HG02642 (cell line): ENCODE data around the gene PPM1F.
"Not testable (repeated sequence)": the region's sequence is repeated elsewhere in the genome, so short reads cannot be mapped to it uniquely, and the experiment has no call there.

Source experiments
- ATAC-seq: cut with Tn5 transposase; IDR thresholded peaks from one replicate; pipeline ENCODE4 v1.9.1; 2021; ENCODE audit warnings: mild to moderate bottlenecking; ENCODE audit not compliant: unreplicated experiment, poor library complexity

Gene PPM1F

GRCh38 chr22:21943571-21944448 is 8.8 kb downstream of the PPM1F start:
- ATAC-seq: no peak

GRCh38 chr22:21942407-21943343 is 10.0 kb downstream of the PPM1F start:
- ATAC-seq: no peak

- ATAC-seq: no peak
Observed at GRCh38 chr22:21941921-21942320, 10.7 kb downstream of the PPM1F start.

GRCh38 chr22:21940521-21940920 is 12.1 kb downstream of the PPM1F start:
- no peak for ATAC-seq

GRCh38 chr22:21939935-21940334 is 12.7 kb downstream of the PPM1F start:
- not testable (repeated sequence) for ATAC-seq

GRCh38 chr22:21939461-21939913 is 13.2 kb downstream of the PPM1F start:
- ATAC-seq: no peak

- no peak for ATAC-seq
Observed at GRCh38 chr22:21938906-21939305, 13.7 kb downstream of the PPM1F start.

- peak; percentile 88 for ATAC-seq
Observed at GRCh38 chr22:21938071-21938822, 14.4 kb downstream of the PPM1F start.

- ATAC-seq: no peak
Observed at GRCh38 chr22:21937821-21938070, 14.9 kb downstream of the PPM1F start.

- no peak for ATAC-seq
Observed at GRCh38 chr22:21937041-21937820, 15.4 kb downstream of the PPM1F start.

- ATAC-seq: no peak
Observed at GRCh38 chr22:21936151-21936775, 16.4 kb downstream of the PPM1F start.

GRCh38 chr22:21933910-21934309 is 18.7 kb downstream of the PPM1F start:
- no peak for ATAC-seq

- ATAC-seq: no peak
Observed at GRCh38 chr22:21933413-21933812, 19.2 kb downstream of the PPM1F start.

GRCh38 chr22:21932347-21932746 is 20.3 kb downstream of the PPM1F start:
- no peak for ATAC-seq

- no peak for ATAC-seq
Observed at GRCh38 chr22:21931056-21931455, 21.6 kb downstream of the PPM1F start.

- ATAC-seq: no peak
Observed at GRCh38 chr22:21929253-21929652, 23.4 kb downstream of the PPM1F start.

- ATAC-seq: no peak
Observed at GRCh38 chr22:21928048-21928447, 24.6 kb downstream of the PPM1F start.

- ATAC-seq: no peak
Observed at GRCh38 chr22:21927174-21927823, 25.3 kb downstream of the PPM1F start.

- no peak for ATAC-seq
Observed at GRCh38 chr22:21926728-21927127, 25.9 kb downstream of the PPM1F start.
